Measurements from ENCODE around the gene OBI1. TPM values are rescaled to one million over a fixed set of nuclear protein-coding genes. Genes with fewer than 3 reads are reported as not detected.

Gene OBI1
- total and polyA plus RNA-seq, 3 donors from 2014 or later = 14.8 to 27.9 (median 26.8) TPM

GRCh38 chr13:78618411-78618810 lies 40.5 kb downstream of the OBI1 start:
- intact Hi-C loops (cut with DNase I; ENCODE audit: low total_unique reads) = no loop called here
- 97 to 98% methylated on average over 1 of the region's 1 CpG for WGBS, 2 donors
- no peaks in the 10 kb centered on the region for H3K4me1 ChIP-seq
- no peak overlapping the region for H3K4me3 ChIP-seq
- no peak overlapping the region for H3K27ac ChIP-seq
- TF ChIP-seq, protein P1, sequence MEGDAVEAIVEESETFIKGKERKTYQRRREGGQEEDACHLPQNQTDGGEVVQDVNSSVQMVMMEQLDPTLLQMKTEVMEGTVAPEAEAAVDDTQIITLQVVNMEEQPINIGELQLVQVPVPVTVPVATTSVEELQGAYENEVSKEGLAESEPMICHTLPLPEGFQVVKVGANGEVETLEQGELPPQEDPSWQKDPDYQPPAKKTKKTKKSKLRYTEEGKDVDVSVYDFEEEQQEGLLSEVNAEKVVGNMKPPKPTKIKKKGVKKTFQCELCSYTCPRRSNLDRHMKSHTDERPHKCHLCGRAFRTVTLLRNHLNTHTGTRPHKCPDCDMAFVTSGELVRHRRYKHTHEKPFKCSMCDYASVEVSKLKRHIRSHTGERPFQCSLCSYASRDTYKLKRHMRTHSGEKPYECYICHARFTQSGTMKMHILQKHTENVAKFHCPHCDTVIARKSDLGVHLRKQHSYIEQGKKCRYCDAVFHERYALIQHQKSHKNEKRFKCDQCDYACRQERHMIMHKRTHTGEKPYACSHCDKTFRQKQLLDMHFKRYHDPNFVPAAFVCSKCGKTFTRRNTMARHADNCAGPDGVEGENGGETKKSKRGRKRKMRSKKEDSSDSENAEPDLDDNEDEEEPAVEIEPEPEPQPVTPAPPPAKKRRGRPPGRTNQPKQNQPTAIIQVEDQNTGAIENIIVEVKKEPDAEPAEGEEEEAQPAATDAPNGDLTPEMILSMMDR (IDR thresholded peaks at IDR 0.05) = no peak
- TF ChIP-seq POLR2A (IDR thresholded peaks at IDR 0.05) = no peak
- no peaks in the 10 kb centered on the region for H3K9me3 ChIP-seq
- H3K36me3 ChIP-seq (ENCODE audit: low read depth, missing control alignments) = no peaks in the 10 kb centered on the region
- DNase-seq = no peak
- H3K27me3 ChIP-seq = no peaks in the 10 kb centered on the region

DNA sequence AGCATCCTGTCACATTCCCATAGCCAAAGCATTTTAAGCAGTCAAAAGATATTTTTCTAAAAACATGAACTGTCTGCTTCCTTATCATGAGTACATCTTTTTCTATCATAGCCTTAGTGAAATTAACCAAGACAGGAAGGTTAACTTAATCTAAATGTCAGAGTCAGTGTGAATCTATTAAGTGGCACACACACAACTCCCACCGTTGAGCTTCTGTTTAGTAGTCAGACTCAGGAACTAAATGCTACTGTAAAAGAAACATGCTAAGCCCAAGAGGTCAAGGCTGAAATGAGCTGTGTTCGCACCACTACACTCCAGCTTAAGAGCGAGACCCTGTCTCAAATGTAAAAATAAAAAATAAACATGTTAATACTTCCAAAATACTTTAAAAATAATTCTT lies 47.9 kb downstream of the OBI1 start:
- WGBS, 2 donors = 36 to 56% methylated on average over 3 of the region's 3 CpGs

DNA sequence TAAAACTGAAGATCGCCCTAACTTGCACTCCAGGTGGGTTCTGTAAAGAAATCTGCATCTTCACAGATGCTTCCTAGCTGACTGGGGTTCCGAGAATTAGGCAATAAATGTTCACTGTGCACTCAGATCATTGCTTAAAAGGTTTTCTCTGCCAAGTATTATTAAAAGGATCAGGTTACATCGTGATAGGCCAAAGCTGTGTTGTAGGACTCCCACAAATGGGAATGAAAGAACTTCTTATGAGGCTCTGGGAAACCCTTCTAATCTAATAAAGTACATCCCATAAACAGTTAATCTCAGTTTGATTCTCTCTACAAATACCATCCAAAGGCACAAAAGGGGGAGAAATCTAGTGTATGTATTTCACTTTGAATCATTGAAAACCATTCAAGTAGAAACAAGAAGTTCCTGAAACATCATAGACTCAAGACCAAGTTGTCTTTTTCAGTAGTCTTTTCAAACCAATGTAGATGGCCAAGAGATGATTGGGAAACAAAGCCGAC lies 48.5 kb downstream of the OBI1 start:
- WGBS, 2 donors = 43 to 50% methylated on average over 4 of the region's 4 CpGs
- intact Hi-C loops (cut with DNase I; ENCODE audit: low total_unique reads) = no loop called here
- no peaks in the 10 kb centered on the region for H3K4me1 ChIP-seq
- no peaks in the 10 kb centered on the region for H3K27me3 ChIP-seq
- H3K36me3 ChIP-seq (ENCODE audit: low read depth, missing control alignments) = no peaks in the 10 kb centered on the region
- no peak overlapping the region for H3K4me3 ChIP-seq
- no peak for TF ChIP-seq POLR2A (IDR thresholded peaks at IDR 0.05)
- TF ChIP-seq, protein P1 (IDR thresholded peaks at IDR 0.05) = no peak
- DNase-seq = no peak
- H3K9me3 ChIP-seq = no peaks in the 10 kb centered on the region
- H3K27ac ChIP-seq = no peak overlapping the region

More for the DNA sequence above, 47.9 kb downstream of the OBI1 start:
- no peak for DNase-seq
- no peak overlapping the region for H3K27ac ChIP-seq
- no peaks in the 10 kb centered on the region for H3K9me3 ChIP-seq
- TF ChIP-seq, protein P1 (IDR thresholded peaks at IDR 0.05) = no peak
- no peak for TF ChIP-seq POLR2A (IDR thresholded peaks at IDR 0.05)
- no peaks in the 10 kb centered on the region for H3K36me3 ChIP-seq (ENCODE audit: low read depth, missing control alignments)
- intact Hi-C loops (cut with DNase I; ENCODE audit: low total_unique reads) = no loop called here
- H3K4me3 ChIP-seq = no peak overlapping the region
- H3K27me3 ChIP-seq = no peaks in the 10 kb centered on the region
- no peaks in the 10 kb centered on the region for H3K4me1 ChIP-seq

DNA sequence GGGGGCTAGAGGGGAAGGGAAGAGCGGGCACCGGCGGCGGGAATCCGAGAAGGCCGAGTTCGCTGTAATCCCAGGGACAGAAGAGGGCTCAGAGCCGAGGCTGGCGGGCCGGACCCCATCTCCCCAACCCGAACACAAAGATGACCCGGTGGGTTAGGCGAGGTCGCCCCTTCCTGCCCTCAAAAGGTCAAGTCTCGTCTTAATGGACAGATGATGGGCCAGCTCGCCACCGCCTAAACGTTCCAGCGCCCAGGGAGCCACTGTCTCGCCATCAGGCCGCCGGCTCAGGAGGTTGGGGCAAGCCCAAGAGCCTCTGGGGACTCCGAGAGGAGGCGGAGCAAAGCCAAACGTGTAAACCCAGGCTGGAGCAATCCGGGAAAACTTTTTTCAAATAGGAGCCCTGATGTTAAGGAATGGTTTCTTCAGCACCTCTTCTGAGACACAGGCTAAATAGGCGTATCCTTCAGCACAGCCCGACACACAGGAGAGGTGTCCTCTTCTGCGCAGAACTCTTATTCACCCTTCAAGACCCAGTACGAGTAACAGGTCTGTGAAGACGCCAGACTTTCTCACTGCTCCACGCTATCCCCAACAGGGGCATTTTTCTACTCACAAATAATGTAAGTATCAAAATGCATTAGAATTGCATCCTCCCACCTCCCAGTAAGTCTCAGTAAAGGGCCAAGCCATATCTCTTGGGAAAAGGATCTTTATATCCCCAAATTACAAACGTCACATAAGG lies 49.3 kb downstream of the OBI1 start:
- intact Hi-C loops (cut with DNase I; ENCODE audit: low total_unique reads) = no loop called here
- Histone ChIP-seq H3K4me3 (peak overlapping the region; percentile 37 to 39), H3K9me3 (no peaks in the 10 kb centered on the region), H3K4me1 (no peaks in the 10 kb centered on the region), H3K27me3 (no peaks in the 10 kb centered on the region), H3K36me3 (ENCODE audit: low read depth, missing control alignments) (no peaks in the 10 kb centered on the region), H3K27ac (no peak overlapping the region)
- TF ChIP-seq, protein P1 (IDR thresholded peaks at IDR 0.05) = no peak
- no peak for TF ChIP-seq POLR2A (IDR thresholded peaks at IDR 0.05)
- no peak for DNase-seq
- 21 to 24% methylated on average over 30 to 33 of the region's 33 CpGs for WGBS, 2 donors
